H1 (cell line): ENCODE data around the gene EGFL6. TPM values are rescaled to one million over a fixed set of nuclear protein-coding genes. Genes with fewer than 3 reads are reported as not detected.

Source experiments
- CTCF ChIA-PET: fragments of 300-600 bp; sonication (Branson Sonifier 250); formaldehyde crosslinking; loops from one replicate; lab custom pipeline; 2021; ENCODE audit not compliant: partially characterized antibody; lab: Charles Lee
- POLR2A ChIA-PET: fragments of 300-600 bp; sonication (Branson Sonifier 250); formaldehyde crosslinking; loops from one replicate; lab custom pipeline; 2021; ENCODE audit warnings: inconsistent platforms; ENCODE audit not compliant: partially characterized antibody; lab: Charles Lee
- DNase-seq, 2 experiments: peaks; one replicate each; pipeline versions ENCODE4 v3.0.0 to v3.0.0-alpha.2; 2010 to 2022; ENCODE audit warnings: low spot score in 2 of 2, low read depth in 1 of 2, mixed read lengths in 1 of 2
- FAIRE-seq: peaks from 2 replicates; lab custom pipeline; 2011; peaks lifted over from hg19 to GRCh38; lab: Jason Lieb, UNC
- H2AFZ ChIP-seq: 2 replicates; pipeline ENCODE4 v1.8.1; 2012; ENCODE audit warnings: low read length, inconsistent platforms
- H2AK5ac ChIP-seq: 2 replicates; pipeline ENCODE4 v1.6.1; 2013; ENCODE audit warnings: low read depth, low read length
- H2BK120ac ChIP-seq: replicated peaks from 2 replicates; pipeline ENCODE3; 2013; ENCODE audit warnings: low read depth, low read length, inconsistent platforms
- H2BK12ac ChIP-seq: 2 replicates; pipeline ENCODE4 v1.6.1; 2013; ENCODE audit warnings: low read depth, low read length
- H2BK15ac ChIP-seq: 2 replicates; pipeline ENCODE4 v1.6.1; 2013; ENCODE audit warnings: low read length
- H2BK20ac ChIP-seq: 2 replicates; pipeline ENCODE4 v1.6.1; 2013; ENCODE audit warnings: low read length
- H2BK5ac ChIP-seq: 2 replicates; pipeline ENCODE4 v1.6.1; 2013; ENCODE audit warnings: low read depth, low read length
- H3K14ac ChIP-seq: 2 replicates; pipeline ENCODE4 v1.6.1; 2013; ENCODE audit warnings: inconsistent platforms; ENCODE audit not compliant: insufficient read length
- H3K18ac ChIP-seq: 2 replicates; pipeline ENCODE4 v1.6.1; 2013; ENCODE audit warnings: low read length; ENCODE audit errors: extremely low read depth
- H3K23ac ChIP-seq: 2 replicates; pipeline ENCODE4 v1.6.1; 2013; ENCODE audit warnings: inconsistent platforms; ENCODE audit not compliant: insufficient read length
- H3K23me2 ChIP-seq: 2 replicates; pipeline ENCODE4 v1.6.1; 2013; ENCODE audit warnings: low read depth, low read length
- H3K27ac ChIP-seq: 2 replicates; pipeline ENCODE4 v1.6.1; 2011; ENCODE audit warnings: low read depth, low read length, inconsistent platforms
- H3K27me3 ChIP-seq, 4 experiments: replicated peaks in 1 of 4; 1 replicate in 1 of 4; 2 replicates in 3 of 4; pipeline versions ENCODE4 v1.6.1 to v1.8.1; 2011 to 2013; ENCODE audit warnings: low read length in 3 of 4, mild to moderate bottlenecking in 3 of 4, inconsistent platforms in 2 of 4, mixed read lengths in 2 of 4, moderate library complexity in 1 of 4; ENCODE audit not compliant: control insufficient read depth in 3 of 4, insufficient read depth in 3 of 4; ENCODE audit errors: extremely low read depth in 1 of 4
- H3K36me3 ChIP-seq, 4 experiments: 2 replicates each; pipeline versions ENCODE4 v1.6.1 to v1.8.1; 2011 to 2013; ENCODE audit warnings: mild to moderate bottlenecking in 4 of 4, low read length in 3 of 4, moderate library complexity in 2 of 4, control low read depth in 1 of 4, inconsistent platforms in 1 of 4; ENCODE audit not compliant: insufficient read depth in 4 of 4, control insufficient read depth in 2 of 4
- H3K4ac ChIP-seq: replicated peaks from 2 replicates; pipeline ENCODE3; 2013; ENCODE audit warnings: low read length, low read depth, mixed read lengths, inconsistent platforms; ENCODE audit not compliant: insufficient read length
- H3K4me1 ChIP-seq, 4 experiments: replicated peaks in 1 of 4; 1 replicate in 1 of 4; 2 replicates in 3 of 4; pipeline versions ENCODE4 v1.6.1 to v1.8.1; 2011 to 2013; ENCODE audit warnings: low read length in 3 of 4, inconsistent platforms in 2 of 4, mixed read lengths in 1 of 4; ENCODE audit not compliant: insufficient read depth in 4 of 4, control insufficient read depth in 3 of 4
- H3K4me2 ChIP-seq, 2 experiments: 2 replicates each; pipeline versions ENCODE4 v1.6.1 to v1.8.1; 2011 to 2013; ENCODE audit warnings: low read depth in 2 of 2, low read length in 2 of 2, control low read depth in 1 of 2, inconsistent platforms in 1 of 2, mild to moderate bottlenecking in 1 of 2; ENCODE audit not compliant: insufficient read depth in 1 of 2
- H3K4me3 ChIP-seq, 4 experiments: fragments of 200-600, 300-600 bp in 1 of 4; sonication (generic), shearing (Covaris generic), sonication (Bioruptor Twin) in 1 of 4; 2 replicates each; pipeline versions ENCODE4 v1.5.1 to v1.8.1; 2011 to 2016; ENCODE audit warnings: low read length in 4 of 4, low read depth in 3 of 4, control low read depth in 2 of 4, inconsistent platforms in 2 of 4, mild to moderate bottlenecking in 2 of 4, mixed read lengths in 1 of 4, moderate library complexity in 1 of 4; ENCODE audit not compliant: insufficient read depth in 2 of 4; ENCODE audit errors: extremely low read depth in 1 of 4
- H3K56ac ChIP-seq: replicated peaks from 2 replicates; pipeline ENCODE3; 2013; ENCODE audit warnings: low read depth, mild to moderate bottlenecking, mixed read lengths, low read length, inconsistent platforms; ENCODE audit not compliant: insufficient read length
- H3K79me1 ChIP-seq: 2 replicates; pipeline ENCODE4 v1.6.1; 2013; ENCODE audit warnings: low read depth, low read length, control low read depth
- H3K79me2 ChIP-seq, 2 experiments: 2 replicates each; pipeline versions ENCODE4 v1.6.1 to v1.8.1; 2012 to 2013; ENCODE audit warnings: low read length in 2 of 2, mild to moderate bottlenecking in 2 of 2, inconsistent platforms in 1 of 2; ENCODE audit not compliant: insufficient read depth in 2 of 2, control insufficient read depth in 1 of 2
- H3K9ac ChIP-seq, 4 experiments: replicated peaks in 1 of 4; 1 replicate in 1 of 4; 2 replicates in 3 of 4; pipeline versions ENCODE4 v1.6.1 to v1.8.1; 2011 to 2013; ENCODE audit warnings: low read depth in 3 of 4, low read length in 3 of 4, control low read depth in 2 of 4, mild to moderate bottlenecking in 2 of 4, moderate library complexity in 2 of 4, inconsistent platforms in 1 of 4; ENCODE audit errors: extremely low read depth in 1 of 4
- H3K9me3 ChIP-seq, 2 experiments: 2 replicates each; pipeline versions ENCODE4 v1.6.1 to v1.8.1; 2012 to 2013; ENCODE audit warnings: mild to moderate bottlenecking in 2 of 2, moderate library complexity in 2 of 2, control low read depth in 1 of 2, inconsistent platforms in 1 of 2, low read depth in 1 of 2, low read length in 1 of 2, mixed read lengths in 1 of 2; ENCODE audit not compliant: insufficient read depth in 2 of 2
- H4K20me1 ChIP-seq, 2 experiments: replicated peaks in 1 of 2; 2 replicates each; pipeline versions ENCODE3 to v1.8.1; 2011 to 2013; ENCODE audit warnings: inconsistent platforms in 2 of 2, low read length in 2 of 2, mild to moderate bottlenecking in 1 of 2; ENCODE audit not compliant: insufficient read depth in 2 of 2, control insufficient read depth in 1 of 2
- H4K5ac ChIP-seq: 2 replicates; pipeline ENCODE4 v1.6.1; 2013; ENCODE audit warnings: low read length, low read depth, mixed read lengths, inconsistent platforms; ENCODE audit not compliant: insufficient read length
- H4K8ac ChIP-seq: 2 replicates; pipeline ENCODE4 v1.8.0; 2013; ENCODE audit warnings: mild to moderate bottlenecking, moderate library complexity, low read length, inconsistent platforms; ENCODE audit not compliant: insufficient read depth; ENCODE audit errors: extremely low read depth
- H4K91ac ChIP-seq: replicated peaks from 2 replicates; pipeline ENCODE3; 2013; ENCODE audit warnings: low read length, mixed read lengths, inconsistent platforms; ENCODE audit not compliant: insufficient read length
- BCL11A ChIP-seq, 2 experiments: IDR thresholded peaks; one replicate each; pipeline ENCODE4 v1.6.1; 2011; ENCODE audit warnings: low read depth in 2 of 2, low read length in 2 of 2, mild to moderate bottlenecking in 2 of 2
- CEBPB ChIP-seq: IDR thresholded peaks from 2 replicates; pipeline ENCODE4 v1.6.1; 2012; ENCODE audit warnings: low read depth, low read length
- CREB1 ChIP-seq: IDR thresholded peaks from 2 replicates; pipeline ENCODE4 v1.6.1; 2012; ENCODE audit warnings: inconsistent platforms
- CTBP2 ChIP-seq: IDR thresholded peaks from 2 replicates; pipeline ENCODE4 v1.7.0; 2011; ENCODE audit warnings: borderline replicate concordance, mild to moderate bottlenecking, moderate library complexity, mixed read lengths, low read length; ENCODE audit not compliant: insufficient read depth, insufficient read length
- E2F6 ChIP-seq: IDR thresholded peaks from 2 replicates; pipeline ENCODE4 v1.6.1; 2012; ENCODE audit warnings: inconsistent platforms
- EP300 ChIP-seq, 2 experiments: IDR thresholded peaks; 1 replicate in 1 of 2; 2 replicates in 1 of 2; pipeline ENCODE4 v1.6.1; 2011 to 2012; ENCODE audit warnings: low read depth in 2 of 2, low read length in 2 of 2, mild to moderate bottlenecking in 2 of 2, borderline replicate concordance in 1 of 2, inconsistent platforms in 1 of 2, moderate library complexity in 1 of 2
- HDAC2 ChIP-seq, 2 experiments: fragments of 300-600 bp in 1 of 2; sonication (generic) in 1 of 2; IDR thresholded peaks; 2 replicates each; pipeline ENCODE4 v1.6.1; 2011 to 2012; ENCODE audit warnings: low read depth in 2 of 2, low read length in 2 of 2, mild to moderate bottlenecking in 2 of 2, moderate library complexity in 2 of 2, borderline replicate concordance in 1 of 2, inconsistent platforms in 1 of 2
- KDM5A ChIP-seq: fragments of 200-600 bp; IDR thresholded peaks from 2 replicates; pipeline ENCODE4 v1.7.1; 2012; ENCODE audit warnings: mild to moderate bottlenecking, low read length, inconsistent platforms, mixed read lengths
- PHF8 ChIP-seq: fragments of 200-600 bp; sonication (generic); conservative IDR thresholded peaks from 2 replicates; pipeline ENCODE4 v1.7.1; 2012; ENCODE audit warnings: low read depth, mild to moderate bottlenecking, inconsistent platforms, low read length, moderate library complexity
- POLR2A ChIP-seq, 2 experiments: IDR thresholded peaks; 1 replicate in 1 of 2; 2 replicates in 1 of 2; pipeline ENCODE4 v1.6.1; 2011; ENCODE audit warnings: low read depth in 2 of 2, low read length in 2 of 2, mild to moderate bottlenecking in 2 of 2; ENCODE audit errors: control extremely low read depth in 1 of 2
- POLR2AphosphoS5 ChIP-seq: IDR thresholded peaks from 2 replicates; pipeline ENCODE4 v1.6.1; 2011; ENCODE audit warnings: low read depth, low read length
- POU5F1 ChIP-seq: IDR thresholded peaks from 2 replicates; pipeline ENCODE4 v1.6.1; 2011; ENCODE audit warnings: low read depth, mild to moderate bottlenecking, low read length, moderate library complexity
- RNF2 ChIP-seq: fragments of 200-900, 300-1000 bp; sonication (generic); IDR thresholded peaks from 2 replicates; pipeline ENCODE4 v1.7.1; 2016; ENCODE audit warnings: borderline replicate concordance, low read depth, mild to moderate bottlenecking, antibody characterized with exemption, low read length; ENCODE audit not compliant: poor library complexity, severe bottlenecking; ENCODE audit errors: missing control alignments
- TAF7 ChIP-seq: optimal IDR thresholded peaks from 2 replicates; pipeline ENCODE3; 2011; ENCODE audit warnings: low read depth, mild to moderate bottlenecking, inconsistent platforms, low read length, moderate library complexity, borderline replicate concordance
- WGBS, 2 experiments: shearing (Covaris generic) in 1 of 2; methylation state at CpG; one replicate each; pipeline versions ENCODE4 v1.1.6 to v1.1.7; 2013 to 2015; ENCODE audit warnings: low lambda C conversion rate in 2 of 2, mixed read lengths in 2 of 2, inconsistent platforms in 1 of 2, low coverage in 1 of 2, missing lambda C conversion rate in 1 of 2; ENCODE audit not compliant: insufficient replicate concordance in 2 of 2, insufficient coverage in 1 of 2, insufficient read length in 1 of 2; ENCODE audit errors: extremely low coverage in 1 of 2, missing lambda C conversion rate in 1 of 2; 5-methylcytosine and 5-hydroxymethylcytosine counted together
- polyA plus RNA-seq, 7 experiments: library from polyadenylated mRNA; depleted of rRNA in 3 of 7; stranded (reverse) in 5 of 7; unstranded in 2 of 7; fragments of >200 nt in 5 of 7; fragments of 200-250 nt in 2 of 7; gene quantifications; 1 replicate in 5 of 7; 2 replicates in 1 of 7; 4 replicates in 1 of 7; pipeline versions ENCODE4 v1.2.1 to v1.2.3, GENCODE V29; 2011 to 2013; ENCODE audit warnings: missing spikeins in 2 of 7, mixed read lengths in 2 of 7
- total RNA-seq: library from RNA; stranded (reverse); fragmentation: NEBNext Ultra II Directional; extraction: Animal tissue kit (Norgen Biotek cat#: 25700); gene quantifications from 2 replicates; pipeline ENCODE4 v1.2.1, GENCODE V29; 2021

Gene EGFL6
- total and polyA plus RNA-seq, 2 of the 8 experiments (the other 6 are each of a cell fraction or from before 2014, with no cell fraction given), result 0.93 to 1.1 TPM

DNA sequence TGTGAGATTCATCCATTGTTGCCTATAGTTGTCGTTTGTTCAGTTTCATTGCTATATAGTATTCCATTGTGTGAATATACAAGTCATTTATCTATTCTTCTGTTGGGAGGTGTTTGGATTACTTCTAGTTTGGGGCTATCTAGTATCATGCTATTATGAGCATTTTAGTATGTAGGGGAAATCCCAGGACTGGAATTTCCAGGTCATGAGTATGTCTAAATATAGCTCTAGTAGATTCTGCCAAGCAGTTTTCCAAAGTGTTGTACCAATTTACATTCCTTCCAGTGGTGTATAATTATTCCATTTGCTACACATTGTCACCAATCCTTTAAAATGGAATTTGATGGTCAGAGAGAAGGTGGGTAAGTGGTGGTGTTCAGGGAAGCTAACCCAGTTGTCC lies 30.1 kb downstream of the EGFL6 start:
- H2AK5ac ChIP-seq, result no peak overlapping the region
- H3K4ac ChIP-seq, result no peak overlapping the region
- no peak overlapping the region for H2BK12ac ChIP-seq
- no peak overlapping the region for H4K91ac ChIP-seq
- no peak overlapping the region for H2BK120ac ChIP-seq
- no peak overlapping the region for H4K5ac ChIP-seq
- no peaks in the 10 kb centered on the region for H3K27me3 ChIP-seq
- H3K9me3 ChIP-seq, result no peaks in the 10 kb centered on the region
- no peaks in the 10 kb centered on the region for H3K36me3 ChIP-seq
- H3K4me3 ChIP-seq, result no peak overlapping the region
- H3K56ac ChIP-seq, result no peak overlapping the region
- H3K14ac ChIP-seq, result no peak overlapping the region
- DNase-seq (no peak), FAIRE-seq (peak; percentile 76)
- no peak overlapping the region for H2BK15ac ChIP-seq
- ChIA-PET CTCF (interaction anchor here (0.6 to 2.6 kb wide), 12 partner anchors 8 to 323 kb away, joined by 3 to 7 read pairs (median 4); no protein-coding TSS in a partner anchor), POLR2A (no interaction called here)
- H3K27ac ChIP-seq, result no peak overlapping the region
- H4K8ac ChIP-seq, result no peak overlapping the region
- no peak overlapping the region for H3K9ac ChIP-seq
- H4K20me1 ChIP-seq, result no peaks in the 10 kb centered on the region
- H3K79me1 ChIP-seq, result no peaks in the 10 kb centered on the region
- no peak overlapping the region for H2BK20ac ChIP-seq
- no peak overlapping the region for H3K4me2 ChIP-seq
- no peak overlapping the region for H2AFZ ChIP-seq
- H3K23me2 ChIP-seq, result no peaks in the 10 kb centered on the region
- no peak overlapping the region for H2BK5ac ChIP-seq
- H3K4me1 ChIP-seq, result no peaks in the 10 kb centered on the region
- no peak overlapping the region for H3K23ac ChIP-seq
- 100% methylated on average over 1 of the region's 1 CpG; no CpG with 5 or more reads in 1 of the 2 experiments for WGBS, 2 experiments
- no peak overlapping the region for H3K18ac ChIP-seq
- no peaks in the 10 kb centered on the region for H3K79me2 ChIP-seq
- TF ChIP-seq TAF7 (no peak), POU5F1 (no peak), EP300 (IDR thresholded peaks at IDR 0.05; ENCODE audit: borderline replicate concordance in 1 of 2, low read depth in 2 of 2, low read length in 2 of 2) (no peak), CTBP2 (no peak), PHF8 (no peak), KDM5A (no peak), HDAC2 (IDR thresholded peaks at IDR 0.05; ENCODE audit: borderline replicate concordance in 1 of 2, low read depth in 2 of 2, low read length in 2 of 2) (no peak), RNF2 (no peak), E2F6 (no peak), POLR2A (IDR thresholded peaks at IDR 0.05; ENCODE audit: control extremely low read depth in 1 of 2, low read depth in 2 of 2, low read length in 2 of 2) (no peak), POLR2AphosphoS5 (no peak), BCL11A (IDR thresholded peaks at IDR 0.05; ENCODE audit: low read depth in 2 of 2, low read length in 2 of 2) (no peak), CEBPB (no peak), CREB1 (no peak)
